Adrenal gland (tissue), 12 donors: ENCODE results near the gene PLXNA4. TPM values are rescaled to one million over a fixed set of nuclear protein-coding genes. Genes with fewer than 3 reads are reported as not detected.
"Not testable (repeated sequence)": the region's sequence is repeated elsewhere in the genome, so short reads cannot be mapped to it uniquely, and the experiment has no call there.

ENCODE experiments used
- DNase-seq, 7 donors: peaks; one replicate each; pipeline ENCODE4 v3.0.0-alpha.2; 2019 to 2020
- H3K27ac ChIP-seq, 5 donors: fragments of 200-600 bp; sonication (generic) in 4 of 5; 1 replicate in 3 of 5; 2 replicates in 2 of 5; pipeline versions ENCODE4 v1.5.1 to v1.8.0; 2016 to 2020; ENCODE audit warnings: mild to moderate bottlenecking in 1 of 5
- H3K27me3 ChIP-seq: fragments of 200-600 bp; 2 replicates; pipeline ENCODE4 v1.8.0; 2021
- H3K36me3 ChIP-seq, 2 donors: fragments of 200-600 bp; replicated peaks in 1 of 2; 1 replicate in 1 of 2; 2 replicates in 1 of 2; pipeline versions ENCODE4 v1.5.1 to v1.8.0; 2018 to 2022
- H3K4me1 ChIP-seq, 2 donors: fragments of 200-600 bp; replicated peaks in 1 of 2; 1 replicate in 1 of 2; 2 replicates in 1 of 2; pipeline versions ENCODE4 v1.5.1 to v1.8.0; 2018 to 2021
- H3K4me3 ChIP-seq, 4 donors: fragments of 200-600 bp; sonication (generic) in 3 of 4; one replicate each; pipeline ENCODE4 v1.5.1; 2016 to 2018
- H3K9me3 ChIP-seq, 3 donors: fragments of 200-600 bp; sonication (generic) in 1 of 3; replicated peaks in 1 of 3; 1 replicate in 2 of 3; 2 replicates in 1 of 3; pipeline versions ENCODE4 v1.5.1 to v1.8.0; 2016 to 2021
- POLR2A ChIP-seq, 2 donors: fragments of 450-650 bp; IDR thresholded peaks; one replicate each; pipeline ENCODE4 v1.6.1; 2017; ENCODE audit warnings: antibody characterized with exemption in 2 of 2, mild to moderate bottlenecking in 2 of 2, moderate library complexity in 1 of 2
- WGBS, 4 donors: extraction: QIAGEN DNeasy Blood & Tissue Kit in 2 of 4; methylation state at CpG; one replicate each; pipeline versions ENCODE4 v1.1.5 to v1.1.7; 2013 to 2017; 5-methylcytosine and 5-hydroxymethylcytosine counted together
- intact Hi-C, 2 donors: fragments of 100-400 bp; cut with DNase I; formaldehyde crosslinking; loops; one replicate each; pipeline versions ENCODE4 v1.14.1 to v1.15.0; 2022 to 2023
- polyA plus RNA-seq, 3 donors: library from polyadenylated mRNA; stranded (reverse); fragments of 200-250 nt in 2 of 3; fragments of 350-450 nt in 1 of 3; fragmentation: Illumina TruSeq in 1 of 3; extraction: RNeasy Lipid Tissue Mini Kit (QIAGEN cat#74804) in 1 of 3; gene quantifications; one replicate each; pipeline ENCODE4 v1.2.3, GENCODE V29; 2013 to 2014
- total RNA-seq, 9 donors: library from RNA; depleted of rRNA in 4 of 9; stranded (reverse); fragments of >200 nt in 4 of 9; fragments of 120-200 nt in 1 of 9; fragmentation: NEBNext Ultra II Directional in 1 of 9; extraction: Animal tissue kit (Norgen Biotek cat#: 25700) in 1 of 9; gene quantifications; one replicate each; pipeline versions ENCODE4 v1.1.0 to v1.2.4, GENCODE V29; 2013 to 2023
- TF ChIP-seq, protein P1 (sequence below), 6 experiments: fragments of 450-650 bp in 4 of 6; fragments of 200-600 bp in 2 of 6; sonication (generic) in 1 of 6; IDR thresholded peaks; 1 replicate in 5 of 6; 2 replicates in 1 of 6; pipeline versions ENCODE4 v1.5.1 to v1.8.0; 2016 to 2021; ENCODE audit warnings: antibody characterized with exemption in 6 of 6, mild to moderate bottlenecking in 2 of 6, moderate library complexity in 1 of 6
- donor health status: healthy with polysubstance abuse.
- donor health status: Bipolar disorder and iron deficiency.
- donor health status: DM: yes; HTN: yes; CAD: no.
- donor health status: DM: no; HTN: no; CAD: no.
- donor health status: DM: no; HTN: no; CAD: no.
- donor health status: DM: yes; HTN: yes; CAD: no.

The PLXNA4 gene
- total and polyA plus RNA-seq, 12 donors, result 0.99 to 10.7 (median 3.6) TPM

DNA sequence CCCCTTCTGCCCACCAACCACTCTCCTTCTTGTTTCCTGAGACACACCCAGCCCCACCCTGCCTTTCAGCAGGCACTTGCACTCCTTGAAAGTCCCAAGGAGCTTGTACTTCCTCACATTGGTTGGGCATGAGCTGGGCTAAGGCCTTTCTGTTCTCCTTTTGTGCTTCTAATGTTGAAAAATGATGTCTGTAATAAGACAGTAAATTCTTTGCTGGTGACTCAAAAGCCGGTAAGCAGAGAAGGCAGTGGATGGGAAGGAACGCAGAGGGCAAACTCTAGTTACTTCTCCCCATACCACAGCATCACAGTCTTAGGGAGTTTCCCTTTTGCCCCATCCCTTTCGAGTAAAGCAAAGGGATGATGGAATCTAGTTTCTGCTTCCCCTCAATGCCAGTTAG lies 185.6 kb downstream of the PLXNA4 start:
- Histone ChIP-seq H3K27ac (no peak overlapping the region), H3K36me3 (no peaks in the 10 kb centered on the region), H3K4me3 (no peak overlapping the region), H3K4me1 (no peaks in the 10 kb centered on the region), H3K9me3 (no peaks in the 10 kb centered on the region), H3K27me3 (no peaks in the 10 kb centered on the region)
- TF ChIP-seq, protein P1, sequence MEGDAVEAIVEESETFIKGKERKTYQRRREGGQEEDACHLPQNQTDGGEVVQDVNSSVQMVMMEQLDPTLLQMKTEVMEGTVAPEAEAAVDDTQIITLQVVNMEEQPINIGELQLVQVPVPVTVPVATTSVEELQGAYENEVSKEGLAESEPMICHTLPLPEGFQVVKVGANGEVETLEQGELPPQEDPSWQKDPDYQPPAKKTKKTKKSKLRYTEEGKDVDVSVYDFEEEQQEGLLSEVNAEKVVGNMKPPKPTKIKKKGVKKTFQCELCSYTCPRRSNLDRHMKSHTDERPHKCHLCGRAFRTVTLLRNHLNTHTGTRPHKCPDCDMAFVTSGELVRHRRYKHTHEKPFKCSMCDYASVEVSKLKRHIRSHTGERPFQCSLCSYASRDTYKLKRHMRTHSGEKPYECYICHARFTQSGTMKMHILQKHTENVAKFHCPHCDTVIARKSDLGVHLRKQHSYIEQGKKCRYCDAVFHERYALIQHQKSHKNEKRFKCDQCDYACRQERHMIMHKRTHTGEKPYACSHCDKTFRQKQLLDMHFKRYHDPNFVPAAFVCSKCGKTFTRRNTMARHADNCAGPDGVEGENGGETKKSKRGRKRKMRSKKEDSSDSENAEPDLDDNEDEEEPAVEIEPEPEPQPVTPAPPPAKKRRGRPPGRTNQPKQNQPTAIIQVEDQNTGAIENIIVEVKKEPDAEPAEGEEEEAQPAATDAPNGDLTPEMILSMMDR (IDR thresholded peaks at IDR 0.05), result no peak
- no peak for TF ChIP-seq POLR2A (IDR thresholded peaks at IDR 0.05)
- DNase-seq, result no peak
- intact Hi-C loops, result no loop called here
- WGBS, 4 donors, result 52 to 64% (median 55%) methylated on average over 3 of the region's 3 CpGs

DNA sequence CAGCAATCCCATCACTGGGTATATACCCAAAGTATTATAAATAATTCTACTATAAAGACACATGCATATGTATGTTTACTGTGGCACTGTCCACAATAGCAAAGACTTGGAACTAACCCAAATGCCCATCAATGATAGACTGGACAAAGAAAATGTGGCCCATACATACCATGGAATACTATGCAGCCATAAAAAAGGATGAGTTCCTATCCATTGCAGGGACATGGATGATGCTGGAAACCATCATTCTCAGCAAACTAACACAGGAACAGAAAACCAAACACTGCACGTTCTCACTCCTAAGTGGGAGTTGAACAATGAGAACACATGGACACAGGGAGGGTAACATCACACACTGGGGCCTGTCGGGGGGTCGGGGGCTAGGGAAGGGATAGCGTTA lies 186.2 kb downstream of the PLXNA4 start:
- H3K27ac ChIP-seq, H3K9me3 ChIP-seq, DNase-seq, H3K27me3 ChIP-seq, intact Hi-C loops, H3K4me3 ChIP-seq, H3K4me1 ChIP-seq, H3K36me3 ChIP-seq: not testable (repeated sequence)
- 82 to 93% (median 89%) methylated on average over 4 of the region's 4 CpGs for WGBS, 4 donors

DNA sequence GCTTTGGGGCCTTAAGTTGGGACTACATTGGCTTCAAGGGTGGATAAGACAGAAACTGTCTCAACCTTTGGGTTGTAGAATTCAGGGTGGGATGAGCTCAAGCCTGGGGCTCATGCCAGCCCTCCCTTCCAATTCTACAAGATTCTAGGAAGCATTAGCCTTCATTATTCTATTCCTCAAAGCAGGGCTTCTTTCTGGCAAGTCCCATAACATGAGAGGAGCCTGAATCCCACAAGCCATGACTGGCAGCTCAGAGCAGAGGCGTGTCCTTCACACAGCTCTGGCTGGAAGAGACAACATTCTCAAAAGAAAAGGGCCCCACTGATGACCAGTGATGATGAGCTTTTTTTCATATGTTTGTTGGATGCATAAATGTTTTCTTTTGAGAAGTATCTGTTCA lies 187.6 kb downstream of the PLXNA4 start:
- intact Hi-C loops, result no loop called here
- Histone ChIP-seq H3K27ac (no peak overlapping the region), H3K27me3 (no peaks in the 10 kb centered on the region), H3K4me1 (no peaks in the 10 kb centered on the region), H3K4me3 (no peak overlapping the region), H3K9me3 (no peaks in the 10 kb centered on the region), H3K36me3 (no peaks in the 10 kb centered on the region)
- DNase-seq, result no peak
- no peak for TF ChIP-seq POLR2A (IDR thresholded peaks at IDR 0.05)
- TF ChIP-seq, protein P1 (IDR thresholded peaks at IDR 0.05), result no peak
- 79 to 89% (median 86%) methylated on average over 1 of the region's 1 CpG for WGBS, 4 donors

DNA sequence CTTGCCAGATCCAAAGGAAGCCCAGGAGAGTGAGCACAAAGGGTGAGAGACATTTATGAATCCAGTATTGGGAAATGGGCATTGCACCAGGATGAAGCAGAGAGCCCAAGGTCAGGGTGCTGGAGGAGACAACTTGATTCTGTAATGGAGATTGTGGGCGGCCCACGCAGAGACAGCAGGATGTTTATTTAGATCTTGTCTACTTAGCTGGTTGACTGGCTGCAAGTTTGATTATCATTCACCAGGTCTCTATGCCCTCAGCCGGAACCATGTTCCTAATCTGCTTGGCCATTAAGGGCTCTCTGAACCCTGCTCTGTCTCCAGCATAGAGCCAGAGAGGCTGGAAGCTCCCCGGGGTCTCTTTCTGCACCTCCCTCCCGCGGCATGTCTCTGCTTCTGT lies 188.7 kb downstream of the PLXNA4 start:
- no peak for DNase-seq
- H3K4me1 ChIP-seq, result no peaks in the 10 kb centered on the region
- TF ChIP-seq POLR2A (IDR thresholded peaks at IDR 0.05), result no peak
- TF ChIP-seq, protein P1 (IDR thresholded peaks at IDR 0.05), result no peak
- 67 to 88% (median 77%) methylated on average over 6 of the region's 6 CpGs for WGBS, 4 donors
- no peak overlapping the region for H3K27ac ChIP-seq
- intact Hi-C loops, result no loop called here
- no peaks in the 10 kb centered on the region for H3K9me3 ChIP-seq
- no peaks in the 10 kb centered on the region for H3K27me3 ChIP-seq
- no peaks in the 10 kb centered on the region for H3K36me3 ChIP-seq
- H3K4me3 ChIP-seq, result no peak overlapping the region

DNA sequence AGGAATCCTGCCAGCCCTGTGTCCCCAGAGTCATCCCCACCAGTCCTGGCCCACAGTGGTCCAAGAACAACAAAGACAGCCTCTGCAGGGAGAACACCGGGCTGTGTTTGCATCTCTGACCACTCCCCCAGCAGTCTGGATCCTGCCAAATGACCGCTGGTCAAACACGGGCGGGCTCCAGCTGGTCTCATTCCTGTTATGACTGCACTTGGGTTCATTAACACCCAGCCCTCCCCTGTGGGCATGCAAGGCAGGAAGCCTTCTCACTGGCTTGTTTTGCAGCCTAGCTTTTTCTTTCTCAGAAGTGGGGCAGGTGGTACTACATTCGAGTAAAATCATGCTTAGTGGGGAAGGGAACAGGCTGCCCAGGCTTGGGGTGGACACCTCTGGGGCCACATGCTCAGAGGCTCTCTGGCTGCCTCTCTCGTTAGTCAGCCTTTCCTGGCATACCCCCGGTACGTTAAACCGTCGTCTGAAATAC lies 190.0 kb downstream of the PLXNA4 start:
- DNase-seq, result peak in 1 of 7 donors; percentile 57
- 38 to 69% (median 44%) methylated on average over 6 to 10 of the region's 10 CpGs for WGBS, 4 donors
- no peaks in the 10 kb centered on the region for H3K4me1 ChIP-seq
- no peaks in the 10 kb centered on the region for H3K9me3 ChIP-seq
- no peaks in the 10 kb centered on the region for H3K27me3 ChIP-seq
- intact Hi-C loops, result no loop called here
- H3K36me3 ChIP-seq, result no peaks in the 10 kb centered on the region
- H3K27ac ChIP-seq, result no peak overlapping the region
- H3K4me3 ChIP-seq, result no peak overlapping the region
- TF ChIP-seq POLR2A (IDR thresholded peaks at IDR 0.05), result no peak
- TF ChIP-seq, protein P1 (IDR thresholded peaks at IDR 0.05), result no peak
